Activated CD8-positive, alpha-beta T cell treated with anti-CD3 and anti-CD28 coated beads, Interleukin-2, amount 10 ng/mL, durations not matched to agents 7 days and 5 days (primary cell): Measurements from ENCODE around the gene WDR43. TPM values are rescaled to one million over a fixed set of nuclear protein-coding genes. Genes with fewer than 3 reads are reported as not detected.

Experiments
- ATAC-seq: fragments of 150-1000 bp; cut with Tn5 transposase; one replicate; pipeline ENCODE4 v1.10.0; 2021; ENCODE audit warnings: moderate library complexity
- CTCF ChIA-PET: fragments of 350-600 bp; sonication (Branson Sonifier 250); formaldehyde crosslinking; loops from one replicate; lab custom pipeline; 2021; ENCODE audit warnings: antibody characterized with exemption; lab: Charles Lee
- POLR2A ChIA-PET: fragments of 350-600 bp; sonication (Branson Sonifier 250); formaldehyde crosslinking; loops from one replicate; lab custom pipeline; 2021; ENCODE audit warnings: antibody characterized with exemption; lab: Charles Lee
- DNase-seq: peaks from one replicate; pipeline ENCODE4 v3.0.0-alpha.2; 2020
- H3K27ac Mint-ChIP-seq: one replicate; pipeline ENCODE4 v1.8.0; 2021; ENCODE audit warnings: mild to moderate bottlenecking, mixed read lengths
- H3K27me3 Mint-ChIP-seq: one replicate; pipeline ENCODE4 v1.8.0; 2021; ENCODE audit warnings: low read depth, mixed read lengths
- H3K36me3 Mint-ChIP-seq: one replicate; pipeline ENCODE4 v1.8.0; 2021; ENCODE audit warnings: low read depth, mixed read lengths
- H3K4me1 Mint-ChIP-seq: one replicate; pipeline ENCODE4 v1.8.0; 2021; ENCODE audit warnings: low read depth, mixed read lengths
- H3K4me3 Mint-ChIP-seq: one replicate; pipeline ENCODE4 v1.8.0; 2021; ENCODE audit warnings: mild to moderate bottlenecking, mixed read lengths
- H3K9me3 Mint-ChIP-seq: one replicate; pipeline ENCODE4 v1.8.0; 2022; ENCODE audit warnings: mixed read lengths; ENCODE audit not compliant: insufficient read depth
- total RNA-seq, 2 experiments: library from RNA; stranded (reverse); gene quantifications; one replicate each; pipeline ENCODE4 v1.2.3, GENCODE V29; 2021

Gene WDR43
- total RNA-seq, 2 experiments from 2014 or later = 70.3 to 81.2 TPM

DNA sequence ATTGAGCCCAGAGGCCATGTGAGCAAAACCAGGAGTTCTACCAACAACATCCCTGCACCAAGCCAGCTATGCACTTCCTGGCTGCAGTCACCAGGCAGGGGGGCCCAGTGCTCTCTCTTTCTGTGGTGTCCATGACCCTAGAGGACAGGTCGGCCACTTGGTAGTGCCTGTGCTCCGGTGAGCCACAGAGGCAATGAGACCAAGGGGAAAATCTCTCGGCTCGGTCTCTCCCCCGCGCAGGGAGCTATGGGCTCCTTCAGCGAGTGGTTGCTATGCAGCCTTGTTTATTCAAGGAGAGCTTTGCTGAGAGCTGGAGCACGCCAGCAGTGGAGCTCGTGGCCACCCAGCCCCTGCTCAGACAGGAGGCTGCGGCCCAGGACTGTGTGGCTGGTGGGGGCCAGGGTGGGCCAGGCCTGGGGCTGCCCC, 86.6 kb downstream of the WDR43 start, which contains the start of gene TOGARAM2:
TSS of gene TOGARAM2 (plus strand) at position 283 of the 426 bp plus-strand sequence. CDS start 13,537 bp downstream, outside the sequence.
- ChIA-PET POLR2A (no interaction called here), CTCF (no interaction called here)
- no peak for DNase-seq
- Mint-ChIP-seq H3K27me3 (no peaks in the 10 kb centered on the region), H3K36me3 (no peaks in the 10 kb centered on the region), H3K27ac (no peak within 1 kb of the TSS), H3K4me3 (no peak within 1 kb of the TSS), H3K9me3 (no peaks in the 10 kb centered on the region), H3K4me1 (peaks cover 3% of the 10 kb centered on the region)
- no peak for ATAC-seq

GRCh38 chr2:28981620-28982376, 87.3 kb downstream of the WDR43 start:
- no peak overlapping the region for H3K4me3 Mint-ChIP-seq
- ChIA-PET POLR2A (no interaction called here), CTCF (interaction anchor here (0.9 kb wide), 1 partner anchor 11 kb away, joined by 3 read pairs; no protein-coding TSS in a partner anchor)
- peaks cover 11% of the 10 kb centered on the region for H3K4me1 Mint-ChIP-seq
- no peaks in the 10 kb centered on the region for H3K27me3 Mint-ChIP-seq
- no peak overlapping the region for H3K27ac Mint-ChIP-seq
- ATAC-seq = no peak
- H3K36me3 Mint-ChIP-seq = no peaks in the 10 kb centered on the region
- no peak for DNase-seq
- H3K9me3 Mint-ChIP-seq = no peaks in the 10 kb centered on the region

GRCh38 chr2:28982381-28982950, 88.0 kb downstream of the WDR43 start:
- no peak for DNase-seq
- Mint-ChIP-seq H3K36me3 (no peaks in the 10 kb centered on the region), H3K9me3 (no peaks in the 10 kb centered on the region), H3K4me1 (peaks cover 13% of the 10 kb centered on the region), H3K4me3 (no peak overlapping the region), H3K27me3 (no peaks in the 10 kb centered on the region), H3K27ac (no peak overlapping the region)
- ChIA-PET CTCF (interaction anchor here (0.9 kb wide), 1 partner anchor 11 kb away, joined by 3 read pairs; no protein-coding TSS in a partner anchor), POLR2A (no interaction called here)
- ATAC-seq = no peak

DNA sequence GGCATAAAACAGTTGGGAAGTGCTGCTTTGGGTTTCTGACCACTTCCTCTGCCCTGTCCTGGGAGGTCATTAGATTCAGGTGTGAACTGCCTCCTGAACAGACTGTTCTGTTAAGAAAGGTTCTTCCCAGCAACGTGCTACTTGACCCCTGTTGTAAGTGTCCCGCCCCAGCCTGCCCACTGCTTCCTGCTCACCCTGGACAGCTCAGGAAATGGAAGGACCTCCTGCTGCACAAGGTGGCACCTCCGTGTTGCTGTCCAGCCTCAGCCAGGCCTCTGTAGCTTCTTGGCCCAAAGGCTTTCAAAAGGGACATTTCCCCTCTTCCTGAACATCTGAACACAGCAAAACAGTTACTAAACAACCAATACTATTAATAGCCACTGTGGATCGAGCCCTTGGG, 92.0 kb downstream of the WDR43 start:
- Mint-ChIP-seq H3K27ac (no peak overlapping the region), H3K4me3 (no peak overlapping the region), H3K36me3 (no peaks in the 10 kb centered on the region), H3K9me3 (no peaks in the 10 kb centered on the region), H3K4me1 (peaks cover 10% of the 10 kb centered on the region), H3K27me3 (peaks cover 4% of the 10 kb centered on the region)
- POLR2A ChIA-PET = no interaction called here
- CTCF ChIA-PET = no interaction called here
- no peak for ATAC-seq
- DNase-seq = no peak

DNA sequence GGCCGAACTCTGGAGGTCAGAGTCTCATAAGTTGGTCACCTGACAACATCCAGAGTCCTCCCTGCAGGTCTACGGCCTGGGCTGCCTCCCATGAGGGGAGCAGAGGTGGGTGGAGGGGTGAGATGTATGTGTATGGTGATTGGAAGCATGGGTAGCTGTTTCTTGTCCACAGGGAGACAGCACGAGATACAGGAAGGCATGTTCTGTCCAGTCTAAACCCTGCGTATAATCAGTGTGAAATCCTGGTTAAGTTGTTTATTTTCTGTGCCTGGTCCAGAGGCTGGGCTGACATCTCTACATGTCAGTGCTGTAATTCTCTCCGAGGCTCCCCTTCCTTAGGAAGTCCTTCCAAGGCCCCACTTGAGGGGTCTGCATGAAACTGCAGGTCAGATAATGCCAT, 95.5 kb downstream of the WDR43 start:
- DNase-seq = no peak
- POLR2A ChIA-PET = no interaction called here
- CTCF ChIA-PET = no interaction called here
- peaks cover 10% of the 10 kb centered on the region for H3K4me1 Mint-ChIP-seq
- H3K27me3 Mint-ChIP-seq = peaks cover 4% of the 10 kb centered on the region
- H3K4me3 Mint-ChIP-seq = no peak overlapping the region
- no peaks in the 10 kb centered on the region for H3K9me3 Mint-ChIP-seq
- no peaks in the 10 kb centered on the region for H3K36me3 Mint-ChIP-seq
- no peak overlapping the region for H3K27ac Mint-ChIP-seq
- no peak for ATAC-seq

DNA sequence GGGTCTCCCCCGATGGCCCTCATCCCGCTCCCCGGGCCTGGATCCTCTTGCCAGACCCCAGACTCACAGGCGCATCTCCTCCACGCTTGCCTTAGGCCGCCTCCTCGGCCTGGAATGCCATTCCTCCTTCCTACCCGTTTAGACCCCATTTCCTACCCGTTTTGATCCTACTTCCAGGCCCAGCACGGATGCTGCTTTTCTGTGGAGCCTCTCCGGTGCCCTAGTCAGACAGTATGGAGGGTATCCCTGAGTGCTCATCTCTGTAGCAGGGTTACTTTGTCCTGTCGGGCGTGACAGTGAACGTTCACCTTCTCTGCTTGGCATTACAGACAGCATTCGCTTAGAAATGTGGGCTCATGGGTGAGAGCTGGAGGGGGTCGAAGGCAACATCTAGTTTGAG, 96.0 kb downstream of the WDR43 start:
- H3K4me1 Mint-ChIP-seq = peaks cover 10% of the 10 kb centered on the region
- POLR2A ChIA-PET = no interaction called here
- DNase-seq = no peak
- CTCF ChIA-PET = no interaction called here
- H3K27me3 Mint-ChIP-seq = peaks cover 4% of the 10 kb centered on the region
- H3K4me3 Mint-ChIP-seq = no peak overlapping the region
- H3K27ac Mint-ChIP-seq = no peak overlapping the region
- H3K36me3 Mint-ChIP-seq = no peaks in the 10 kb centered on the region
- ATAC-seq = no peak
- H3K9me3 Mint-ChIP-seq = no peaks in the 10 kb centered on the region

- ATAC-seq (no peak), DNase-seq (no peak)
- H3K4me1 Mint-ChIP-seq = peaks cover 10% of the 10 kb centered on the region
- peaks cover 4% of the 10 kb centered on the region for H3K27me3 Mint-ChIP-seq
- H3K4me3 Mint-ChIP-seq = no peak overlapping the region
- ChIA-PET POLR2A (interaction anchor here (0.7 kb wide), 1 partner anchor 47 kb away, joined by 3 read pairs; no protein-coding TSS in a partner anchor), CTCF (no interaction called here)
- no peak overlapping the region for H3K27ac Mint-ChIP-seq
- no peaks in the 10 kb centered on the region for H3K9me3 Mint-ChIP-seq
- no peaks in the 10 kb centered on the region for H3K36me3 Mint-ChIP-seq
Observed at GRCh38 chr2:28991021-28991420, 96.6 kb downstream of the WDR43 start.

- ChIA-PET CTCF (no interaction called here), POLR2A (interaction anchor here (0.7 kb wide), 1 partner anchor 47 kb away, joined by 3 read pairs; no protein-coding TSS in a partner anchor)
- Mint-ChIP-seq H3K27ac (no peak overlapping the region), H3K9me3 (no peaks in the 10 kb centered on the region), H3K4me1 (peaks cover 6% of the 10 kb centered on the region), H3K27me3 (peaks cover 4% of the 10 kb centered on the region), H3K4me3 (no peak overlapping the region), H3K36me3 (no peaks in the 10 kb centered on the region)
- DNase-seq = no peak
- no peak for ATAC-seq
Observed at GRCh38 chr2:28991460-28991859, 97.0 kb downstream of the WDR43 start.

DNA sequence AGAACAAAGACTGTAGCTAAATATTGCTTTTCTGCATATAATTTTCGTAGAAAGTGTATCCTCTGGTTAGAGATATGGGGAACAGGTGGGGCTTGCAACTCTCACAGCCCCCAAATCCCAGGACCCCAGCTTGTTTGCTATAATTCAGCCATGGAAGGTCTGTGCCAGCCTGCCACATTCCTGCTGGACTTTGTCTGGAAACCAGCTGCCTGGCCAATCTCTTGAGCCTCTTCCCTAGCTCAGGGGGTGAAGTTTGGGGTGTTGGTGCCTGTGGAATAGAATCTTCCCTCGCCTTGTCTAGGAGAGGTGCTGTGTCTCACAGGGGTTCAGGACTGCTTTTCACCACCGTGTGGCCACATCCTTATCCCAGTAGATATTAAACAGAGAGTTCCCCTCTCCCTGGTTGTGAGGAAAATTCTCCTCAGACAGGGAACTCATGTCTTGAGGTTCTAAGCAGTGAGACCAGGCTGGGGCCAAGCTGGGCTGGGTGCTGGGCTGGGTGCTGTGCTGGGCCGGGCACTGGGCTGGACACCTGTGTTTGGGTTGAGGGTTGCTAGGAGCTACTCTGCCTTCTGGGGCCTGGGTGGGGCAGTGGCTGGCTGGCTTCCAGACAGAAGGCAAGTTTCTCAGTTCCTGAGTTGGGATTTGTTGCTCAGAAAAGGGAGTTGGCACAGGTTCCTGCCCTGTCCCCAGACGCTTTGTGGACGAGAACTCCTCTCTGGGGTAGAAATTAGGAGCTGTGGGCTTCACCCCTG, 98.9 kb downstream of the WDR43 start:
- H3K4me3 Mint-ChIP-seq = no peak overlapping the region
- H3K27ac Mint-ChIP-seq = no peak overlapping the region
- H3K9me3 Mint-ChIP-seq = no peaks in the 10 kb centered on the region
- CTCF ChIA-PET = interaction anchor here (1.0 to 1.6 kb wide), 2 partner anchors 11 to 22 kb away, joined by 3 to 8 read pairs; no protein-coding TSS in a partner anchor
- no peaks in the 10 kb centered on the region for H3K4me1 Mint-ChIP-seq
- no peak for ATAC-seq
- H3K27me3 Mint-ChIP-seq = peaks cover 7% of the 10 kb centered on the region
- DNase-seq = no peak
- no peaks in the 10 kb centered on the region for H3K36me3 Mint-ChIP-seq
- POLR2A ChIA-PET = no interaction called here

- no peak for ATAC-seq
- no peak for DNase-seq
- H3K27me3 Mint-ChIP-seq = peaks cover 4% of the 10 kb centered on the region
- H3K27ac Mint-ChIP-seq = no peak overlapping the region
- H3K9me3 Mint-ChIP-seq = no peaks in the 10 kb centered on the region
- ChIA-PET POLR2A (no interaction called here), CTCF (interaction anchor here (1.6 kb wide), 1 partner anchor 21 kb away, joined by 8 read pairs; no protein-coding TSS in a partner anchor)
- H3K4me1 Mint-ChIP-seq = no peaks in the 10 kb centered on the region
- H3K4me3 Mint-ChIP-seq = no peak overlapping the region
- H3K36me3 Mint-ChIP-seq = no peaks in the 10 kb centered on the region
Observed at GRCh38 chr2:28994074-28994473, 99.6 kb downstream of the WDR43 start.

- Mint-ChIP-seq H3K4me3 (no peak overlapping the region), H3K9me3 (no peaks in the 10 kb centered on the region), H3K27me3 (peaks cover 4% of the 10 kb centered on the region), H3K36me3 (no peaks in the 10 kb centered on the region), H3K27ac (no peak overlapping the region), H3K4me1 (peaks cover 2% of the 10 kb centered on the region)
- DNase-seq (no peak), ATAC-seq (no peak)
- ChIA-PET POLR2A (interaction anchor here (1.3 kb wide), 1 partner anchor 20 kb away, joined by 4 read pairs; no protein-coding TSS in a partner anchor), CTCF (no interaction called here)
Observed at GRCh38 chr2:28994679-28995078, 100.2 kb downstream of the WDR43 start.
